ENCODE results near the gene COL4A1.

The COL4A1 gene

GRCh38 chr13:110182003-110182402, 125.0 kb downstream of the COL4A1 start:
- Mint-ChIP-seq H3K4me1 (no peaks in the 10 kb centered on the region), H3K4me3 (no peak overlapping the region), H3K27me3 (no peaks in the 10 kb centered on the region), H3K36me3 (no peaks in the 10 kb centered on the region), H3K27ac (no peak overlapping the region), H3K9me3 (no peaks in the 10 kb centered on the region)
- no peak for ATAC-seq (ENCODE audit: low read depth)
- no peak for DNase-seq (ENCODE audit: low spot score in 2 of 2)

- no peaks in the 10 kb centered on the region for H3K36me3 Mint-ChIP-seq
- H3K27me3 Mint-ChIP-seq = no peaks in the 10 kb centered on the region
- H3K4me3 Mint-ChIP-seq = no peak overlapping the region
- H3K4me1 Mint-ChIP-seq = no peaks in the 10 kb centered on the region
- H3K27ac Mint-ChIP-seq = no peak overlapping the region
- DNase-seq (ENCODE audit: low spot score in 2 of 2) = no peak
- ATAC-seq (ENCODE audit: low read depth) = no peak
- no peaks in the 10 kb centered on the region for H3K9me3 Mint-ChIP-seq
Measured at GRCh38 chr13:110179857-110180147, 127.2 kb downstream of the COL4A1 start.

GRCh38 chr13:110179116-110179856, 127.7 kb downstream of the COL4A1 start:
- DNase-seq (ENCODE audit: low spot score in 2 of 2) (no peak), ATAC-seq (ENCODE audit: low read depth) (no peak)
- no peaks in the 10 kb centered on the region for H3K36me3 Mint-ChIP-seq
- H3K4me1 Mint-ChIP-seq = no peaks in the 10 kb centered on the region
- peaks cover 2% of the 10 kb centered on the region for H3K9me3 Mint-ChIP-seq
- no peak overlapping the region for H3K27ac Mint-ChIP-seq
- no peak overlapping the region for H3K4me3 Mint-ChIP-seq
- H3K27me3 Mint-ChIP-seq = no peaks in the 10 kb centered on the region

- Mint-ChIP-seq H3K36me3 (no peaks in the 10 kb centered on the region), H3K9me3 (peaks cover 3% of the 10 kb centered on the region), H3K4me1 (no peaks in the 10 kb centered on the region), H3K27ac (no peak overlapping the region), H3K27me3 (no peaks in the 10 kb centered on the region), H3K4me3 (no peak overlapping the region)
- ATAC-seq (ENCODE audit: low read depth) (no peak), DNase-seq (ENCODE audit: low spot score in 2 of 2) (no peak)
Measured at GRCh38 chr13:110177790-110178189, 129.2 kb downstream of the COL4A1 start.

- Mint-ChIP-seq H3K27ac (no peak overlapping the region), H3K36me3 (no peaks in the 10 kb centered on the region), H3K9me3 (peaks cover 3% of the 10 kb centered on the region), H3K27me3 (no peaks in the 10 kb centered on the region), H3K4me1 (no peaks in the 10 kb centered on the region), H3K4me3 (no peak overlapping the region)
- DNase-seq (ENCODE audit: low spot score in 2 of 2) = no peak
- no peak for ATAC-seq (ENCODE audit: low read depth)
Measured at GRCh38 chr13:110176431-110176830, 130.5 kb downstream of the COL4A1 start.

GRCh38 chr13:110173247-110173818, 133.6 kb downstream of the COL4A1 start:
- Mint-ChIP-seq H3K4me3 (no peak overlapping the region), H3K27me3 (no peaks in the 10 kb centered on the region), H3K36me3 (no peaks in the 10 kb centered on the region), H3K27ac (no peak overlapping the region), H3K9me3 (peaks cover 3% of the 10 kb centered on the region), H3K4me1 (no peaks in the 10 kb centered on the region)
- DNase-seq (ENCODE audit: low spot score in 2 of 2) (no peak), ATAC-seq (ENCODE audit: low read depth) (no peak)

- H3K4me1 Mint-ChIP-seq = no peaks in the 10 kb centered on the region
- peaks cover 3% of the 10 kb centered on the region for H3K9me3 Mint-ChIP-seq
- H3K27me3 Mint-ChIP-seq = no peaks in the 10 kb centered on the region
- no peaks in the 10 kb centered on the region for H3K36me3 Mint-ChIP-seq
- DNase-seq (ENCODE audit: low spot score in 2 of 2) (no peak), ATAC-seq (ENCODE audit: low read depth) (no peak)
- no peak overlapping the region for H3K27ac Mint-ChIP-seq
- H3K4me3 Mint-ChIP-seq = no peak overlapping the region
Measured at GRCh38 chr13:110170882-110171281, 136.1 kb downstream of the COL4A1 start.

GRCh38 chr13:110170020-110170790, 136.8 kb downstream of the COL4A1 start:
- H3K4me3 Mint-ChIP-seq = no peak overlapping the region
- H3K9me3 Mint-ChIP-seq = peaks cover 3% of the 10 kb centered on the region
- DNase-seq (ENCODE audit: low spot score in 2 of 2) (no peak), ATAC-seq (ENCODE audit: low read depth) (no peak)
- H3K36me3 Mint-ChIP-seq = no peaks in the 10 kb centered on the region
- H3K4me1 Mint-ChIP-seq = no peaks in the 10 kb centered on the region
- peaks cover 3% of the 10 kb centered on the region for H3K27me3 Mint-ChIP-seq
- no peak overlapping the region for H3K27ac Mint-ChIP-seq

- Mint-ChIP-seq H3K9me3 (peaks cover 2% of the 10 kb centered on the region), H3K27me3 (peaks cover 3% of the 10 kb centered on the region), H3K4me1 (no peaks in the 10 kb centered on the region), H3K4me3 (no peak overlapping the region), H3K36me3 (no peaks in the 10 kb centered on the region), H3K27ac (no peak overlapping the region)
- DNase-seq (ENCODE audit: low spot score in 2 of 2) (no peak), ATAC-seq (ENCODE audit: low read depth) (no peak)
Measured at GRCh38 chr13:110168999-110169933, 137.7 kb downstream of the COL4A1 start.

GRCh38 chr13:110166598-110166997, 140.4 kb downstream of the COL4A1 start:
- Mint-ChIP-seq H3K27me3 (peaks cover 3% of the 10 kb centered on the region), H3K4me3 (no peak overlapping the region), H3K4me1 (no peaks in the 10 kb centered on the region), H3K9me3 (no peaks in the 10 kb centered on the region), H3K27ac (no peak overlapping the region), H3K36me3 (no peaks in the 10 kb centered on the region)
- DNase-seq (ENCODE audit: low spot score in 2 of 2) (no peak), ATAC-seq (ENCODE audit: low read depth) (no peak)

GRCh38 chr13:110164706-110165105, 142.3 kb downstream of the COL4A1 start:
- H3K27me3 Mint-ChIP-seq = peaks cover 3% of the 10 kb centered on the region
- ATAC-seq (ENCODE audit: low read depth) = no peak

GRCh38 chr13:110162866-110163658, 143.9 kb downstream of the COL4A1 start:
- H3K27ac Mint-ChIP-seq = no peak overlapping the region
- peaks cover 3% of the 10 kb centered on the region for H3K27me3 Mint-ChIP-seq
- H3K9me3 Mint-ChIP-seq = peaks cover 1% of the 10 kb centered on the region
- DNase-seq (ENCODE audit: low spot score in 2 of 2) (no peak), ATAC-seq (ENCODE audit: low read depth) (no peak)
- H3K4me1 Mint-ChIP-seq = no peaks in the 10 kb centered on the region
- H3K36me3 Mint-ChIP-seq = no peaks in the 10 kb centered on the region
- no peak overlapping the region for H3K4me3 Mint-ChIP-seq

More at GRCh38 chr13:110164706-110165105, 142.3 kb downstream of the COL4A1 start:
- Mint-ChIP-seq H3K27ac (no peak overlapping the region), H3K9me3 (peaks cover 1% of the 10 kb centered on the region), H3K4me3 (no peak overlapping the region), H3K4me1 (no peaks in the 10 kb centered on the region), H3K36me3 (no peaks in the 10 kb centered on the region)
- DNase-seq (ENCODE audit: low spot score in 2 of 2) = no peak

GRCh38 chr13:110162053-110162452, 144.9 kb downstream of the COL4A1 start:
- peaks cover 1% of the 10 kb centered on the region for H3K9me3 Mint-ChIP-seq
- no peaks in the 10 kb centered on the region for H3K4me1 Mint-ChIP-seq
- DNase-seq (ENCODE audit: low spot score in 2 of 2) (no peak), ATAC-seq (ENCODE audit: low read depth) (no peak)
- no peak overlapping the region for H3K4me3 Mint-ChIP-seq
- no peaks in the 10 kb centered on the region for H3K36me3 Mint-ChIP-seq
- peaks cover 3% of the 10 kb centered on the region for H3K27me3 Mint-ChIP-seq
- no peak overlapping the region for H3K27ac Mint-ChIP-seq
